ENCODE results near the gene POLD4. TPM values are rescaled to one million over a fixed set of nuclear protein-coding genes. Genes with fewer than 3 reads are reported as not detected.

The POLD4 gene
- total RNA-seq, 4 donors from 2014 or later: 57.4 to 115 (median 87.9) TPM

DNA sequence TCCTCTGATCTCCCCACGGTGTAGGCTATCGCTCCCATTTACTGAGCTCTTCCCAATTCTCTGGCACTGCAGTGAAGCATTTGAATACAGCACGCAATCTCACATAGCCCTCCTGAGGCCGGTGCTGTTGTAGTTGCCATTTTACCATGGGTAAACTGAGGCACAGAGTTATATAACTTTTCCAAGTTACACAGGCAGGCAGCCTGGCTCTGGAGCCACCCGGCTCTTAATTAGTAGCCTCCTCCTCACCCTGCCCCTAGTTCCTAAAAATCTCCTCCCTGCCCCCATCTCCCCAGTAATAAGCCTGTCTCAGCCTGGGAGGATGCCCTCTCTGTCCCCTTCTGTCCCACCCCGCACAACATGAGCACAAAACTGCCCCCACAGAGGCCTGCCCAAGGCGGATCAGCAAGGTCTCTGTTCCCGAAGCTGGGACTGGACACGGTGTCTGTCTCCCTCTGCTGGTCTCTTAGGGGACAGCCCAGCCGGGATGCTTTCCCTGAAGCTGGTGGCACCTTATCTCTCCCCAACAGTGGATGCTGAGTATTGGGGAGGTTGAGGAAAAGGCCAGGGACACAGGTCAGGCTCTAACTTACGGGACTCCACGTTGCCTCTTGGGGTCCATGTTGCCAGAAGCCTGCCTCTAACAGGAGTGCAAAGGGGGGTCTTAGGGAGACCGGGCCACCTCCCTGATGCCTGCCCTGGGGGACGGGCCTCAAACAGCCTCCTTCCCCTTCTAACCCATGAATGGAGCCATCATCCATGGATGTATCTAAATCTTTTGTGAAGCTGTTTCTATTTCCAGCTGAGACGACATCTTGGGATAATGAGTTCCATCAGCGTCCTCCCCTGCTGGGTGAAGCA lies 29.2 kb upstream of the POLD4 start:
- no peaks in the 10 kb centered on the region for H3K4me1 ChIP-seq
- peaks cover 0 to 10% (median 0%) of the 10 kb centered on the region in 3 donors for H3K27me3 ChIP-seq
- in situ Hi-C loops (cut with MboI; ENCODE audit: low sequenced_read_pairs in 4 of 4) (loop anchor here in 2 of 4 donors (5.0 to 10.0 kb wide), 2 partner anchors 118 to 120 kb away; partner anchors contain the start of gene GRK2 (in 1 of the 2)), intact Hi-C loops (cut with DNase I; ENCODE audit: low total_unique reads) (loop anchor here (1.0 to 2.0 kb wide), 3 partner anchors 25 to 120 kb away; no protein-coding TSS in a partner anchor)
- ATAC-seq (peak; percentile 79 to 88), DNase-seq (peak; percentile 49 to 68)
- no peaks in the 10 kb centered on the region for H3K9me3 ChIP-seq
- no peak overlapping the region for H3K27ac ChIP-seq
- H3K36me3 ChIP-seq: no peaks in the 10 kb centered on the region
- no peak overlapping the region for H3K4me3 ChIP-seq
- TF ChIP-seq CTCF (IDR thresholded peaks at IDR 0.05 in 4 of 5, conservative IDR thresholded peaks at IDR 0.05 in 1 of 5) (peak; percentile 94 to 99 (median 97)), POLR2A (IDR thresholded peaks at IDR 0.05) (no peak)

DNA sequence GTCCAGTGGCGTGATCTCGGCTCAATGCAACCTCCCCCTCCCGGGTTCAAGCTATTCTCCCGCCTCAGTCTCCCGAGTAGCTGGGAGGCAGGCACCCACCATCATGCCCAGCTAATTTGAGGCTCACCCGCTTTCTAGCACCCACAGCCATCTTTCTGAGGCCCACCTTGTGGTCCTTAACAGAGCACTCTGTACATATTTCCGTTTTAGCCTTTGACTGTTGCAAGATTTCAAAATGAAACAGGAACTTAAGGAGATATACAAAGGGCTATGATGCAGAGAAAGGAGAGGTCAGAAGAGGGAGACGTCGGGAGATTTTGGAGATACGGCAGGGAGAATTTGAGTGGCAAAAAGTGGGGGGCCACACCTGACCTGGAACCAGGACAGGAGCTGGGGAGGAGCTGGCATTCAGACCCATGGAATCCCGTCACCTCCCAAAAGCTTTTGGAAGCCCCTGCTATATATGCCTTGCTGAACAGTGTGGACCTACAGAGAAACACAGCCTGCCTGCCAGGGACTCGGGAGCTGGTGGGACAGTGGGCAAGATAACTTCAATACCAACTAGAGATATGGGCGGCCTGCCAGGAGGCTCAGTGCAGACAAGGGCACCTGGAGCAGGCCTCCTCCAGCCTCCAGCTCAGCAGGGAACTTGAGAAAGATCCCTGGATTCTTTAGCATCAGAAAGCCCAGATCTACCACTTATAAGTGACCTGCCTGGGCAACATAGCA lies 28.1 kb upstream of the POLD4 start:
- TF ChIP-seq POLR2A (IDR thresholded peaks at IDR 0.05) (no peak), CTCF (IDR thresholded peaks at IDR 0.05 in 4 of 5, conservative IDR thresholded peaks at IDR 0.05 in 1 of 5) (no peak)
- no peak for DNase-seq
- in situ Hi-C loops (cut with MboI; ENCODE audit: low sequenced_read_pairs in 4 of 4) (loop anchor here in 2 of 4 donors (5.0 to 10.0 kb wide), 2 partner anchors 117 to 119 kb away; partner anchors contain the start of gene GRK2 (in 1 of the 2)), intact Hi-C loops (cut with DNase I; ENCODE audit: low total_unique reads) (no loop called here)
- H3K4me3 ChIP-seq: no peak overlapping the region
- H3K36me3 ChIP-seq: no peaks in the 10 kb centered on the region
- H3K9me3 ChIP-seq: no peaks in the 10 kb centered on the region
- no peak for ATAC-seq
- no peaks in the 10 kb centered on the region for H3K4me1 ChIP-seq
- H3K27me3 ChIP-seq: peaks cover 0 to 14% (median under 1%) of the 10 kb centered on the region in 3 donors
- H3K27ac ChIP-seq: no peak overlapping the region

DNA sequence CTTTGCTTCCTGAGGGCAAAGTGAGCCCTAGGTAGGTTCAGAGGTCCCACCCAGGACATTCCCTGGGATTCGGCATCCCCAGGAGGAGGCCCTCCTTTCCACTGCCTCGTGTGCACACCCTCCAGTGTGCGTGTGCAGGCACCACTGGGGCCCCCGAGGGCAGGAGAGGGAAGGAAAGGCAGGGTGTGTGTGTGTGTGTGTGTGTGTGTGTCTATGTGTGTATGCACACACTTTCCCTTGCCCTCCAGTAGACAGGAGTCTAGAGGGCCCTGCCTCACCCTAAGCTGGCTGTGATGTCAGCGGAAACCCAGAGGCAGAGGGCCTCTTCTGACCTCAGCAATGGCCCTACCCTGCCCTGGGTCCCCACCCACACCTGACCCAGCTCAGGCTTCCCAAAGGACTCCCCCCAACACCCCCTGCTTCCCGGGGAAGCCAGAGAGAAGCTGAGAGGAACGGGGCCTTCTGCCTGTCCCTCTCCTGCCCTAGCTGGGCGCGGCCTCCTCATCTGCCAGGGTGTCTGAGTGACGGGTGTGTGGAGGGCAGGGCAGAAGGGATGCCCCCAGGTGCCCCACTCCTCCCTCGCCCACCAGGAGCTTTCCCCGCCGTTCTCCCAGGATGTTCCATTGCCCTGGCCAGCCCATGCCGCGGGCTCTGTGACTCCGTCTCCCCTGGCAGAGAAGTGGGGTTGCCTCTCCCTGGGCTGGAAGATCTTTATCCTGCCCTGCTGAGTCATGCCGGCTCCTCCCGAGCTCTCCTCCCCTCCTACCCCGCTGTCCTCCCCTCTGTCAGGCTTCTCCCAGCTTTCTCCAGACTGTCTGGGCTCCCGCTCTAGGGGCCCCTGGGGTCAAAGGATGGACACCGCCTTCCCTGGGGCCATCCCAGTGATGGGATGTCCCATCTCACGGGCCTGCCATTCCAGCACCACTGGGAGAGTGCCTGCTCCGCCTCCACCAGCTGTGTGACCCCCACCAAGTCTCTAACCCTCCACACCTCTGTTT lies 26.0 kb upstream of the POLD4 start:
- Histone ChIP-seq H3K27ac (no peak overlapping the region), H3K4me1 (peaks cover 3% of the 10 kb centered on the region in 2 donors), H3K4me3 (no peak overlapping the region), H3K9me3 (no peaks in the 10 kb centered on the region), H3K36me3 (no peaks in the 10 kb centered on the region), H3K27me3 (peaks cover 6 to 16% (median 8%) of the 10 kb centered on the region in 3 donors)
- DNase-seq (no peak), ATAC-seq (no peak)
- in situ Hi-C loops (cut with MboI; ENCODE audit: low sequenced_read_pairs in 4 of 4): loop anchor here in 2 of 4 donors (5.0 to 10.0 kb wide), 2 partner anchors 115 to 117 kb away; partner anchors contain the start of gene GRK2 (in 1 of the 2)
- intact Hi-C loops (cut with DNase I; ENCODE audit: low total_unique reads): no loop called here
- TF ChIP-seq CTCF (IDR thresholded peaks at IDR 0.05 in 4 of 5, conservative IDR thresholded peaks at IDR 0.05 in 1 of 5) (no peak), POLR2A (IDR thresholded peaks at IDR 0.05) (no peak)

GRCh38 chr11:67378544-67378943 lies 25.2 kb upstream of the POLD4 start:
- Histone ChIP-seq H3K9me3 (no peaks in the 10 kb centered on the region), H3K27ac (no peak overlapping the region), H3K4me1 (peaks cover 8 to 11% of the 10 kb centered on the region in 2 donors), H3K36me3 (no peaks in the 10 kb centered on the region), H3K27me3 (peaks cover 14 to 23% (median 14%) of the 10 kb centered on the region in 3 donors), H3K4me3 (no peak overlapping the region)
- intact Hi-C loops (cut with DNase I; ENCODE audit: low total_unique reads): no loop called here
- ATAC-seq (no peak), DNase-seq (no peak)
- TF ChIP-seq CTCF (IDR thresholded peaks at IDR 0.05 in 4 of 5, conservative IDR thresholded peaks at IDR 0.05 in 1 of 5): no peak
- no peak for TF ChIP-seq POLR2A (IDR thresholded peaks at IDR 0.05)
- in situ Hi-C loops (cut with MboI; ENCODE audit: low sequenced_read_pairs in 4 of 4): no loop called here
